NOMO-1 treated with DMSO at 0.1 percent for 48 hours (cell line): Measurements from ENCODE around the gene ACVR1.
"Not testable (repeated sequence)": the region's sequence is repeated elsewhere in the genome, so short reads cannot be mapped to it uniquely, and the experiment has no call there.

ENCODE experiments used
- DNase-seq: peaks from one replicate; lab custom pipeline; 2025; ENCODE audit not compliant: unreplicated experiment; lab: John Stamatoyannopoulos, UW

ACVR1 gene

GRCh38 chr2:157761520-157761919 is 114.6 kb downstream of the ACVR1 start:
- DNase-seq = no peak

- DNase-seq = no peak
These were observed 115.2 kb downstream of the ACVR1 start for GRCh38 chr2:157760949-157761348.

DNA sequence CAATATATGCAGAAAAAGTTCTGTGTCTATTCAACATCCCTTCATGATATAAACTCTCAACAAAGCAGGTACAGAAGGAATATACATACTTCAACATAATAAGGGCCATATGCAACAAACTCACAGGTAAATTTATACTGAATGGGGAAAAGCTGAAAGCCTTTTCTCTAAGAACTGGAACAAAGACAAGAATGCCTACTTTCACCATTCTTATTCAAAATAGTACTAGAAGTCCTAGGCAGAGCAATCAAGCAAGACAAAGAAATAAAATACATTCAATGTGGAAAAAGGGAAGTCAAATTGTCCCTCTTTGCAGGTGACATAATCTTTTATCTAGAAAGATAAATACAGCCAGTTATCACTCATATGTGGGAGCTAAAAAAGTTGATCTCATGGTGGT is 116.3 kb downstream of the ACVR1 start:
- DNase-seq = no peak

DNA sequence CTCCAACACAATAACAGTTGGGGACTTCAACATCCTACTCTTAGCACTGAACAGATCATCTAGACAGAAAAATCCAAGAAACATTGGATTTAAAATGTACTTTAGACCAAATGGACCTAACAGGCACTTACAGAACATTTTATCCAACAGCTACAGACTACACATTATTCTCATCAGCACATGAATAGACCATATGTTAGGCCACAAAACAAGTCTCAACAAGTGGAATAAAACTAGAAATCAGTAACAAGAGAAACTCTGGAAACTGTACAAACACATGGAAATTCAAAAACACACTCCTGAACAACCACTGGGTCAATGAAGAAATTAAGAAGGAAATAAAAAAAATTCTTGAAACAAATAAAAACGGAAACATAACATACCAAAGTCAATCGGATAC is 117.5 kb downstream of the ACVR1 start:
- DNase-seq = no peak

GRCh38 chr2:157757500-157757899 is 118.6 kb downstream of the ACVR1 start:
- no peak for DNase-seq

DNA sequence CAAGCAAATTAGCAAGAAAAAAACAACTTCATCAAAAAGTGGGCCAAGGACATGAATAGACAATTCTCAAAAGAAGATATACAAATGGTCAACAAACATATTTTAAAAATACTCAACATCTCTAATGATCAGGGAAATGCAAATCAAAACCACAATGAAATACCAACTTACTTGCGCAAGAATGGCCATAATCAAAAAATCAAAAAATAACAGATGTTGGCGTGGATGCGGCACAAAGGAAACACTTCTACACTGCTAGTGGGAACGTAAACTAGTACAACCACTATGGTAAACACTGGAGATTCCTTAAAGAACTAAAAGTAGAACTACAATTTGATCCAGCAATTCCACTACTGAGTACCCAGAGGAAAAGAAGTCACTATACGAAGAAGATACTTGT is 119.7 kb downstream of the ACVR1 start:
- not testable (repeated sequence) for DNase-seq

GRCh38 chr2:157751462-157752058 is 124.6 kb downstream of the ACVR1 start:
- no peak for DNase-seq

- DNase-seq = no peak
These were observed 126.4 kb downstream of the ACVR1 start for GRCh38 chr2:157749684-157750083.

- no peak for DNase-seq
These were observed 127.6 kb downstream of the ACVR1 start for GRCh38 chr2:157748371-157749142.

- no peak for DNase-seq
These were observed 128.3 kb downstream of the ACVR1 start for GRCh38 chr2:157747695-157748370.

- DNase-seq = no peak
These were observed 128.8 kb downstream of the ACVR1 start for GRCh38 chr2:157747280-157747679.

- DNase-seq = no peak
These were observed 129.7 kb downstream of the ACVR1 start for GRCh38 chr2:157746234-157746950.

- DNase-seq = no peak
These were observed 131.5 kb downstream of the ACVR1 start for GRCh38 chr2:157744571-157745076.

- DNase-seq = no peak
These were observed 133.1 kb downstream of the ACVR1 start for GRCh38 chr2:157743051-157743450.

- DNase-seq = no peak
These were observed 134.2 kb downstream of the ACVR1 start for GRCh38 chr2:157741819-157742484.

GRCh38 chr2:157737656-157738055 is 138.5 kb downstream of the ACVR1 start:
- no peak for DNase-seq

GRCh38 chr2:157735532-157735931 is 140.6 kb downstream of the ACVR1 start:
- DNase-seq = no peak

DNA sequence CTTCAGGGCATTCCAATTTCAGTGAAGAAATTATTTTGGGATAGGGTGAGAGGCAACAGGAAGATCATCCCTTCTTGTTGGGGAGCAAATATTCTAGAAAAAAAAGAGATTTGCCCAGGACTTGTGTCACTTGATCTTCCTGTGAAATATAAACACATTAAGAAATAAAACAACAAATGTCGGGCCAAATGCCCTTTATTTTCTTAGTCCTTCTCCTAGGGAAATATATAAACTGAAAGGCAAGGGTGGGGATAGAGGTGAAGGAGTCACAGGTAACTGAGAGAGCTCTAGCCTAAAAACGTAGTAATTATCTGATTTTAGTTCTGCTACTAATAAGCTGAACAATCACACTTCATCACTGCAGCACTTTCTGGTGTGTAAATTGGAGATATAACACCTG is 142.9 kb downstream of the ACVR1 start:
- DNase-seq = no peak

- no peak for DNase-seq
These were observed 143.5 kb downstream of the ACVR1 start for GRCh38 chr2:157732596-157732995.

- no peak for DNase-seq
These were observed 148.4 kb downstream of the ACVR1 start for GRCh38 chr2:157727693-157728092.

DNA sequence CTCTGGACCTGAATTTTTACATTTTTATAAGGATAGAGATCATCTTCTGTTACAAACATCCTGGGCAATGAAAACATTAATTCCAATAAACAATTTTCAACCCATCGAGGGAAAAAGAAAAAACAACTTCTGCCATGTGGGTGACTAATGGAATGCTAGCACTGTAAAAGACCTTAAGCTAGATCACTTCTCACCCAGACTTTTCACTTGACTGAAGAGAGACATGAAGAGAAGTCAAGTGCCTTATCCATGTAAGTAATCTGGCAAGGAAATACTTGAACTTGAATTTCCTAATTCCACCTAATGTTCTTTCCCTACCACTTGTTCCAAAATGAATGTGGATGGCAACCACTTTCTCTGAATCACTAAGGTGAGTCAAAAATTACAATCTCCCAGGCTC is 149.2 kb downstream of the ACVR1 start:
- no peak for DNase-seq
